K562 (cell line): ENCODE measurements around the gene HBM. TPM values are rescaled to one million over a fixed set of nuclear protein-coding genes. Genes with fewer than 3 reads are reported as not detected.

Experiments used
- CAMTA2 ChIP-seq: fragments of 250-450 bp; sonication (Bioruptor Pico); conservative IDR thresholded peaks from 2 replicates; pipeline ENCODE4 v1.5.1; 2022
- CBFA2T2 ChIP-seq: fragments of 450-650 bp; conservative IDR thresholded peaks from 2 replicates; pipeline ENCODE4 v1.6.1; 2017; ENCODE audit warnings: mild to moderate bottlenecking
- CBFB ChIP-seq: sonication (generic); formaldehyde crosslinking; IDR thresholded peaks from 2 replicates; pipeline ENCODE4 v1.4.0; 2020; ENCODE audit warnings: mild to moderate bottlenecking, missing genetic modification reagents
- CC2D1A ChIP-seq: fragments of 450-650 bp; IDR thresholded peaks from 2 replicates; pipeline ENCODE4 v1.6.1; 2017; ENCODE audit warnings: mild to moderate bottlenecking
- GATA2 ChIP-seq: sonication (generic); formaldehyde crosslinking; IDR thresholded peaks from 2 replicates; pipeline ENCODE4 v1.4.0; 2020; ENCODE audit warnings: mild to moderate bottlenecking, missing genetic modification reagents
- HDAC1 ChIP-seq, 2 experiments: fragments of 450-650 bp; IDR thresholded peaks; 2 replicates each; pipeline ENCODE4 v1.6.1; 2016 to 2017; ENCODE audit warnings: inconsistent platforms in 1 of 2, mild to moderate bottlenecking in 1 of 2, moderate library complexity in 1 of 2
- NR4A1 ChIP-seq, 2 experiments: fragments of 250-450 bp in 1 of 2; fragments of 450-650 bp in 1 of 2; sonication (Bioruptor Pico) in 1 of 2; IDR thresholded peaks; 2 replicates each; pipeline versions ENCODE4 v1.4.0 to v1.6.1; 2016 to 2020; ENCODE audit warnings: mild to moderate bottlenecking in 2 of 2, missing compliant biosample characterization in 1 of 2, missing genetic modification characterization in 1 of 2, moderate library complexity in 1 of 2
- POLR3G ChIP-seq: IDR thresholded peaks from 2 replicates; pipeline ENCODE4 v1.6.1; 2011; ENCODE audit not compliant: insufficient read length, insufficient replicate concordance; ENCODE audit errors: extremely low read depth
- RCOR1 ChIP-seq, 2 experiments: IDR thresholded peaks; 2 replicates each; pipeline ENCODE4 v1.6.1; 2012; ENCODE audit warnings: low read depth in 2 of 2, low read length in 2 of 2, borderline replicate concordance in 1 of 2, improper control_type of control experiment in 1 of 2
- SIN3B ChIP-seq: fragments of 450-650 bp; IDR thresholded peaks from 2 replicates; pipeline ENCODE4 v1.6.1; 2017; ENCODE audit warnings: low read depth, mild to moderate bottlenecking, moderate library complexity
- SMARCE1 ChIP-seq: fragments of 450-650 bp; IDR thresholded peaks from 2 replicates; pipeline ENCODE4 v1.7.1; 2016; ENCODE audit warnings: mild to moderate bottlenecking
- SRSF3 ChIP-seq: fragments of 200-400 bp; formaldehyde crosslinking; IDR thresholded peaks from 2 replicates; pipeline ENCODE4 v1.6.1; 2016; ENCODE audit warnings: mild to moderate bottlenecking, low read length, moderate library complexity; ENCODE audit not compliant: insufficient read depth
- TCF7 ChIP-seq: sonication (generic); IDR thresholded peaks from 2 replicates; pipeline ENCODE4 v1.6.1; 2016; ENCODE audit warnings: antibody characterized with exemption, borderline replicate concordance
- TEAD2 ChIP-seq: fragments of 450-650 bp; IDR thresholded peaks from 2 replicates; pipeline ENCODE4 v1.6.1; 2016; ENCODE audit warnings: missing genetic modification characterization, control low read depth, missing compliant biosample characterization
- ZNF146 ChIP-seq: IDR thresholded peaks from one replicate; pipeline ENCODE4 v1.6.1; 2018; ENCODE audit warnings: missing compliant biosample characterization; ENCODE audit not compliant: unreplicated experiment
- ZNF444 ChIP-seq: fragments of 250-450 bp; sonication (Bioruptor Pico); IDR thresholded peaks from 2 replicates; pipeline ENCODE4 v1.4.0; 2020; ENCODE audit warnings: mild to moderate bottlenecking, moderate library complexity
- ZNF584 ChIP-seq: fragments of 200-800 bp; sonication (Bioruptor generic); IDR thresholded peaks from 2 replicates; pipeline ENCODE4 v1.6.1; 2016; ENCODE audit warnings: low read depth, mild to moderate bottlenecking, missing genetic modification characterization, missing compliant biosample characterization
- ZNF778 ChIP-seq: fragments of 450-650 bp; formaldehyde crosslinking; IDR thresholded peaks from 2 replicates; pipeline ENCODE4 v1.4.0; 2020; ENCODE audit warnings: mild to moderate bottlenecking, moderate library complexity
- polyA plus RNA-seq, 8 experiments: library from polyadenylated mRNA; depleted of rRNA in 4 of 8; stranded (reverse) in 5 of 8; unstranded in 3 of 8; fragments of >200 nt; fragmentation: Nextera tagmentation in 2 of 8; fragmentation: Illumina TruSeq in 1 of 8; extraction: Ambion mirVana in 2 of 8; extraction: Trizol in 1 of 8; gene quantifications; 2 replicates each; pipeline versions ENCODE4 v1.2.1 to v1.2.3, GENCODE V29; 2011 to 2014; ENCODE audit warnings: inconsistent platforms in 1 of 8, missing spikeins in 1 of 8
- total RNA-seq, 7 experiments: library from RNA; depleted of rRNA in 6 of 7; stranded (reverse); fragments of >200 nt in 6 of 7; fragmentation: Illumina TruSeq in 2 of 7; extraction: Trizol in 2 of 7; gene quantifications; 2 replicates each; pipeline versions ENCODE4 v1.2.1 to v1.2.3, GENCODE V29; 2011 to 2021; ENCODE audit warnings: low replicate concordance in 1 of 7
- TF ChIP-seq, protein P1 (sequence below): fragments of 450-650 bp; IDR thresholded peaks from 2 replicates; pipeline ENCODE4 v1.6.1; 2016; ENCODE audit warnings: borderline replicate concordance
- TF ChIP-seq, protein P2 (sequence below), 2 experiments: fragments of 450-650 bp; IDR thresholded peaks; 2 replicates each; pipeline ENCODE4 v1.6.1; 2018; ENCODE audit warnings: mild to moderate bottlenecking in 2 of 2, low read depth in 1 of 2; ENCODE audit not compliant: partially characterized antibody in 2 of 2
- TF ChIP-seq, protein P3 (sequence below): fragments of 250-450 bp; sonication (Bioruptor Pico); IDR thresholded peaks from 2 replicates; pipeline ENCODE4 v1.8.0; 2021; ENCODE audit warnings: borderline replicate concordance, mild to moderate bottlenecking, moderate library complexity; ENCODE audit not compliant: poor library complexity, severe bottlenecking

HBM gene
- total and polyA plus RNA-seq, 9 of the 15 experiments (the other 6 are each of a cell fraction or from before 2014, with no cell fraction given): not detected

DNA sequence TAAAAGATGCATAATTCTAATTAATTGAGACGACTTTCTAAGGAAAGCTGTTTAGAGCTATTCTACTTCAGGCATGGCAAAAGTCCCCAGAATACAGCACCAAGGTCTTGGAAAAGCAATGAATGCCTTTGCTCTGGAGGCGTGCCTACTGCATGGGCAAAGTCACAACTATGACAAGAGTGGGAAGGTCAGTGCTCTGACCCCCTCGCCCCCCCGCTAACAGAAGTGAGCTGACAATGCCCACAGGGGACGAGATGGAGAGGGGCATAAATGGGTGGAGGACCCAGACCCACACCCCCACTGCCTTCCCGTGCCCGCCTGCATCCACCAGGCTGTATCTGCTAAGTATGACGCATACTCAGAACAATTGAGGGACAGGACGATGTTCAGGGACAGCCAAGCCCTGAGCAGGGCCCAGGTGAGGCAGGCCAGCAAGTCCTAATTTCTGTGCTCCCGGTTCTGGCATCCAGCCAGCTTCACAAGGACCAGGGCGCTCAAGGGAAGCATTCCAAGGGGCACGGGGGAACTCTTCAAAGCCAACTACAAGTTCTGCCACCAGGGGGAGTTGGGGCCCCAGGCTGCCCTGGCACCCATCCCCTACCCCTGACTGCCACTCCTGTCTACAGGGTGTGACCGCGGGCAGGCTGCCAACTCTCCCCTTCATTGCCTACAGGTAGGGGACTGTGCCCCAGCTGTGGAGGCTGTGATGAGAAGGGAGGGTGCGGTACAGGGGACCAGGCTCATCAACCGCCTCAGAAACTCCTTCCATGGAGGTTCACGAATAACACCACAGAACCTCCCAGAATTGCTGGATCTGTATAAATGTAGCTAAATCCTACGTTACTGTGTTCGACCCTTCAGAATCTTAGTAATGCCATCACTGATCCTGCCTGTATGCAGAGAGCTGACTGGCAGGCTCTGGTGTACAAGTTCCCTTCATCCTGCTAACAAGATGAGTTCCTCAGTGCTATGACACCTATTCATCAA, 48.1 kb upstream of the HBM start (continued):
- TF ChIP-seq ZNF146 (CRISPR knock-in tag) (no peak), SRSF3 (no peak), NR4A1 (CRISPR knock-in tag; IDR thresholded peaks at IDR 0.05) (no peak), NR4A1 (tag; IDR thresholded peaks at IDR 0.05) (peak; percentile 52; the same call in 1 of the 2 replicates), RCOR1 (IDR thresholded peaks at IDR 0.05; ENCODE audit: borderline replicate concordance in 1 of 2, low read depth in 2 of 2, low read length in 2 of 2) (0 out of 4 replicates have a peak, but pooled peaks of 1 of the 2 experiments have one; percentile 22), SIN3B (0 out of 2 replicates have a peak, but pooled peaks have one; percentile 23), TEAD2 (no peak), CBFA2T2 (no peak), ZNF444 (CRISPR knock-in tag) (no peak), GATA2 (no peak), ZNF584 (CRISPR knock-in tag) (no peak), POLR3G (no peak), TCF7 (no peak), CAMTA2 (CRISPR knock-in tag) (no peak), ZNF778 (CRISPR knock-in tag) (no peak), CBFB (CRISPR knock-in tag) (0 out of 2 replicates have a peak, but pooled peaks have one; percentile 33), CC2D1A (no peak), HDAC1 (IDR thresholded peaks at IDR 0.05) (no peak), SMARCE1 (no peak)
- TF ChIP-seq, protein P1, sequence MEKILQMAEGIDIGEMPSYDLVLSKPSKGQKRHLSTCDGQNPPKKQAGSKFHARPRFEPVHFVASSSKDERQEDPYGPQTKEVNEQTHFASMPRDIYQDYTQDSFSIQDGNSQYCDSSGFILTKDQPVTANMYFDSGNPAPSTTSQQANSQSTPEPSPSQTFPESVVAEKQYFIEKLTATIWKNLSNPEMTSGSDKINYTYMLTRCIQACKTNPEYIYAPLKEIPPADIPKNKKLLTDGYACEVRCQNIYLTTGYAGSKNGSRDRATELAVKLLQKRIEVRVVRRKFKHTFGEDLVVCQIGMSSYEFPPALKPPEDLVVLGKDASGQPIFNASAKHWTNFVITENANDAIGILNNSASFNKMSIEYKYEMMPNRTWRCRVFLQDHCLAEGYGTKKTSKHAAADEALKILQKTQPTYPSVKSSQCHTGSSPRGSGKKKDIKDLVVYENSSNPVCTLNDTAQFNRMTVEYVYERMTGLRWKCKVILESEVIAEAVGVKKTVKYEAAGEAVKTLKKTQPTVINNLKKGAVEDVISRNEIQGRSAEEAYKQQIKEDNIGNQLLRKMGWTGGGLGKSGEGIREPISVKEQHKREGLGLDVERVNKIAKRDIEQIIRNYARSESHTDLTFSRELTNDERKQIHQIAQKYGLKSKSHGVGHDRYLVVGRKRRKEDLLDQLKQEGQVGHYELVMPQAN: no peak
- TF ChIP-seq, protein P2, sequence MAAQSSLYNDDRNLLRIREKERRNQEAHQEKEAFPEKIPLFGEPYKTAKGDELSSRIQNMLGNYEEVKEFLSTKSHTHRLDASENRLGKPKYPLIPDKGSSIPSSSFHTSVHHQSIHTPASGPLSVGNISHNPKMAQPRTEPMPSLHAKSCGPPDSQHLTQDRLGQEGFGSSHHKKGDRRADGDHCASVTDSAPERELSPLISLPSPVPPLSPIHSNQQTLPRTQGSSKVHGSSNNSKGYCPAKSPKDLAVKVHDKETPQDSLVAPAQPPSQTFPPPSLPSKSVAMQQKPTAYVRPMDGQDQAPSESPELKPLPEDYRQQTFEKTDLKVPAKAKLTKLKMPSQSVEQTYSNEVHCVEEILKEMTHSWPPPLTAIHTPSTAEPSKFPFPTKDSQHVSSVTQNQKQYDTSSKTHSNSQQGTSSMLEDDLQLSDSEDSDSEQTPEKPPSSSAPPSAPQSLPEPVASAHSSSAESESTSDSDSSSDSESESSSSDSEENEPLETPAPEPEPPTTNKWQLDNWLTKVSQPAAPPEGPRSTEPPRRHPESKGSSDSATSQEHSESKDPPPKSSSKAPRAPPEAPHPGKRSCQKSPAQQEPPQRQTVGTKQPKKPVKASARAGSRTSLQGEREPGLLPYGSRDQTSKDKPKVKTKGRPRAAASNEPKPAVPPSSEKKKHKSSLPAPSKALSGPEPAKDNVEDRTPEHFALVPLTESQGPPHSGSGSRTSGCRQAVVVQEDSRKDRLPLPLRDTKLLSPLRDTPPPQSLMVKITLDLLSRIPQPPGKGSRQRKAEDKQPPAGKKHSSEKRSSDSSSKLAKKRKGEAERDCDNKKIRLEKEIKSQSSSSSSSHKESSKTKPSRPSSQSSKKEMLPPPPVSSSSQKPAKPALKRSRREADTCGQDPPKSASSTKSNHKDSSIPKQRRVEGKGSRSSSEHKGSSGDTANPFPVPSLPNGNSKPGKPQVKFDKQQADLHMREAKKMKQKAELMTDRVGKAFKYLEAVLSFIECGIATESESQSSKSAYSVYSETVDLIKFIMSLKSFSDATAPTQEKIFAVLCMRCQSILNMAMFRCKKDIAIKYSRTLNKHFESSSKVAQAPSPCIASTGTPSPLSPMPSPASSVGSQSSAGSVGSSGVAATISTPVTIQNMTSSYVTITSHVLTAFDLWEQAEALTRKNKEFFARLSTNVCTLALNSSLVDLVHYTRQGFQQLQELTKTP (IDR thresholded peaks at IDR 0.05; ENCODE audit: low read depth in 1 of 2, partially characterized antibody in 2 of 2): no peak
- TF ChIP-seq, protein P3, sequence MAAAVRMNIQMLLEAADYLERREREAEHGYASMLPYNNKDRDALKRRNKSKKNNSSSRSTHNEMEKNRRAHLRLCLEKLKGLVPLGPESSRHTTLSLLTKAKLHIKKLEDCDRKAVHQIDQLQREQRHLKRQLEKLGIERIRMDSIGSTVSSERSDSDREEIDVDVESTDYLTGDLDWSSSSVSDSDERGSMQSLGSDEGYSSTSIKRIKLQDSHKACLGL (CRISPR knock-in tag): no peak
